HepG2 (cell line): ENCODE results near the gene CIAO2A. TPM values are rescaled to one million over a fixed set of nuclear protein-coding genes. Genes with fewer than 3 reads are reported as not detected.

Experiments
- ASH2L ChIP-seq: fragments of 300-600, 200-600 bp; sonication (generic); IDR thresholded peaks from 2 replicates; pipeline ENCODE4 v1.7.0; 2017; ENCODE audit warnings: low read depth, mild to moderate bottlenecking, moderate library complexity, mixed read lengths, low read length; ENCODE audit not compliant: insufficient read length
- BCL6 ChIP-seq: IDR thresholded peaks from 2 replicates; pipeline ENCODE4 v1.6.1; 2016; ENCODE audit warnings: missing genetic modification reagents, missing compliant biosample characterization
- DRAP1 ChIP-seq: IDR thresholded peaks from 2 replicates; pipeline ENCODE4 v1.6.1; 2016; ENCODE audit warnings: missing genetic modification reagents, missing compliant biosample characterization
- MIER3 ChIP-seq: IDR thresholded peaks from 2 replicates; pipeline ENCODE4 v1.6.1; 2016; ENCODE audit warnings: missing compliant biosample characterization, borderline replicate concordance
- MTA3 ChIP-seq: sonication (generic); formaldehyde crosslinking; IDR thresholded peaks from 2 replicates; pipeline ENCODE4 v1.4.0; 2020; ENCODE audit warnings: missing genetic modification reagents
- NBN ChIP-seq: fragments of 450-650 bp; conservative IDR thresholded peaks from 2 replicates; pipeline ENCODE4 v1.6.1; 2017
- NFYB ChIP-seq: sonication (generic); formaldehyde crosslinking; IDR thresholded peaks from 2 replicates; pipeline ENCODE4 v1.4.0; 2020; ENCODE audit warnings: missing genetic modification reagents
- POGZ ChIP-seq: sonication (generic); formaldehyde crosslinking; IDR thresholded peaks from 2 replicates; pipeline ENCODE4 v1.4.0; 2020; ENCODE audit warnings: mild to moderate bottlenecking, missing genetic modification reagents
- PRPF4 ChIP-seq: fragments of 200-400 bp; formaldehyde crosslinking; IDR thresholded peaks from 2 replicates; pipeline ENCODE4 v1.6.1; 2016; ENCODE audit warnings: low read length, low read depth; ENCODE audit not compliant: poor library complexity, severe bottlenecking
- REXO4 ChIP-seq: sonication (generic); formaldehyde crosslinking; IDR thresholded peaks from 2 replicates; pipeline ENCODE4 v1.8.0; 2022; ENCODE audit warnings: missing genetic modification reagents, mild to moderate bottlenecking, borderline replicate concordance
- RNF2 ChIP-seq: fragments of 450-650 bp; conservative IDR thresholded peaks from 2 replicates; pipeline ENCODE4 v1.6.1; 2016; ENCODE audit warnings: low read depth
- SIN3B ChIP-seq: fragments of 150-350 bp; IDR thresholded peaks from 2 replicates; pipeline ENCODE4 v1.6.1; 2014; ENCODE audit warnings: low read length
- SNAPC4 ChIP-seq: sonication (generic); formaldehyde crosslinking; IDR thresholded peaks from 2 replicates; pipeline ENCODE4 v1.4.0; 2020; ENCODE audit warnings: mild to moderate bottlenecking, missing genetic modification reagents
- SP2 ChIP-seq: sonication (generic); formaldehyde crosslinking; IDR thresholded peaks from 2 replicates; pipeline ENCODE4 v1.5.1; 2020; ENCODE audit warnings: mild to moderate bottlenecking, missing genetic modification reagents
- SPEN ChIP-seq: sonication (generic); formaldehyde crosslinking; IDR thresholded peaks from 2 replicates; pipeline ENCODE4 v1.5.1; 2020; ENCODE audit warnings: low read depth, mild to moderate bottlenecking, missing genetic modification reagents
- THRA ChIP-seq: sonication (generic); formaldehyde crosslinking; IDR thresholded peaks from 2 replicates; pipeline ENCODE4 v1.4.0; 2020; ENCODE audit warnings: missing genetic modification reagents, borderline replicate concordance
- ZBTB42 ChIP-seq: sonication (generic); formaldehyde crosslinking; IDR thresholded peaks from 2 replicates; pipeline ENCODE4 v1.5.0; 2020; ENCODE audit warnings: mild to moderate bottlenecking, missing genetic modification reagents
- ZFP1 ChIP-seq: IDR thresholded peaks from 2 replicates; pipeline ENCODE4 v1.6.1; 2016
- ZNF12 ChIP-seq: sonication (generic); formaldehyde crosslinking; IDR thresholded peaks from 2 replicates; pipeline ENCODE4 v1.5.0; 2020; ENCODE audit warnings: missing genetic modification reagents
- ZNF331 ChIP-seq: sonication (generic); formaldehyde crosslinking; IDR thresholded peaks from 2 replicates; pipeline ENCODE4 v1.4.0; 2020; ENCODE audit warnings: missing genetic modification reagents
- ZNF33B ChIP-seq: sonication (generic); formaldehyde crosslinking; IDR thresholded peaks from 2 replicates; pipeline ENCODE4 v1.5.1; 2020; ENCODE audit warnings: mild to moderate bottlenecking, missing genetic modification reagents
- ZNF44 ChIP-seq: sonication (generic); formaldehyde crosslinking; IDR thresholded peaks from 2 replicates; pipeline ENCODE4 v1.5.1; 2020; ENCODE audit warnings: mild to moderate bottlenecking, missing genetic modification reagents
- ZNF546 ChIP-seq: sonication (generic); formaldehyde crosslinking; conservative IDR thresholded peaks from 2 replicates; pipeline ENCODE4 v1.8.1; 2023; ENCODE audit warnings: mild to moderate bottlenecking, missing genetic modification reagents
- ZNF75D ChIP-seq: sonication (generic); formaldehyde crosslinking; IDR thresholded peaks from 2 replicates; pipeline ENCODE4 v1.8.1; 2023; ENCODE audit warnings: missing genetic modification reagents, mild to moderate bottlenecking, borderline replicate concordance
- polyA plus RNA-seq, 8 experiments: library from polyadenylated mRNA; depleted of rRNA in 3 of 8; stranded (reverse) in 7 of 8; unstranded in 1 of 8; fragments of >200 nt; fragmentation: Illumina TruSeq in 4 of 8; extraction: Trizol in 4 of 8; gene quantifications; 2 replicates each; pipeline versions ENCODE4 v1.2.1 to v1.2.3, GENCODE V29; 2011 to 2016; ENCODE audit warnings: low read depth in 4 of 8, missing spikeins in 1 of 8, mixed read lengths in 1 of 8; ENCODE audit not compliant: insufficient read depth in 1 of 8
- total RNA-seq, 5 experiments: library from RNA; depleted of rRNA; stranded (reverse); fragments of >200 nt; fragmentation: Illumina TruSeq; extraction: Trizol; gene quantifications; 2 replicates each; pipeline ENCODE4 v1.2.3, GENCODE V29; 2016; ENCODE audit warnings: low read depth in 1 of 5

Gene CIAO2A
- total and polyA plus RNA-seq, 2 of the 13 experiments (the other 11 are each of a cell fraction or from before 2014, with no cell fraction given) = 83.0 to 100 TPM

- TF ChIP-seq NBN (no peak), ZNF75D (no peak), REXO4 (CRISPR knock-in tag) (no peak), MIER3 (peak; percentile 83; the same call in 1 of the 2 replicates), SNAPC4 (CRISPR knock-in tag) (peak; percentile 88; the same call in 1 of the 2 replicates), DRAP1 (CRISPR knock-in tag) (no peak; the same call in 1 of the 2 replicates), ASH2L (peak; percentile 96), RNF2 (no peak), SPEN (peak; percentile 91), ZNF12 (CRISPR knock-in tag) (no peak), ZNF33B (CRISPR knock-in tag) (0 out of 2 replicates have a peak, but pooled peaks have one; percentile 79), BCL6 (CRISPR knock-in tag) (peak; percentile 32; the same call in 1 of the 2 replicates), THRA (CRISPR knock-in tag) (no peak; the same call in 1 of the 2 replicates), ZBTB42 (CRISPR knock-in tag) (0 out of 2 replicates have a peak, but pooled peaks have one; percentile 56), POGZ (peak; percentile 94), ZFP1 (CRISPR knock-in tag) (peak; percentile 67; the same call in 1 of the 2 replicates), SP2 (CRISPR knock-in tag) (peak; percentile 58), MTA3 (CRISPR knock-in tag) (no peak), ZNF44 (0 out of 2 replicates have a peak, but pooled peaks have one; percentile 38), PRPF4 (peak; percentile 91), ZNF331 (CRISPR knock-in tag) (peak; percentile 91), ZNF546 (CRISPR knock-in tag) (peak; percentile 36; the same call in 1 of the 2 replicates), NFYB (CRISPR knock-in tag) (peak; percentile 24; the same call in 1 of the 2 replicates), SIN3B (peak; percentile 88)
These were observed 2.4 kb upstream of the CIAO2A start, which contains the start of gene SNX1 (continued) for GRCh38 chr15:64095795-64096667.
